MM.1S (cell line): ENCODE data around the gene WAS.

Source experiments
- DNase-seq: peaks from one replicate; pipeline ENCODE4 v3.0.0-alpha.2; 2015
- H2AFZ ChIP-seq: fragments of 300-600 bp; sonication (generic); 2 replicates; pipeline ENCODE4 v1.6.0; 2016; ENCODE audit warnings: antibody characterized with exemption, low read length
- H3F3A ChIP-seq: fragments of 300-600 bp; sonication (generic); 2 replicates; pipeline ENCODE4 v1.6.1; 2016; ENCODE audit warnings: mild to moderate bottlenecking, antibody characterized with exemption, low read length, moderate library complexity, mixed read lengths; ENCODE audit not compliant: insufficient read depth
- H3K27ac ChIP-seq: fragments of 300-600 bp; sonication (generic); 2 replicates; pipeline ENCODE4 v1.5.1; 2016; ENCODE audit warnings: mild to moderate bottlenecking, low read length
- H3K27me3 ChIP-seq: fragments of 300-600 bp; sonication (generic); replicated peaks from 2 replicates; pipeline ENCODE4 v1.6.0; 2016; ENCODE audit warnings: low read length; ENCODE audit not compliant: insufficient read depth
- H3K36me3 ChIP-seq: fragments of 300-600 bp; sonication (generic); replicated peaks from 2 replicates; pipeline ENCODE4 v1.6.1; 2016; ENCODE audit warnings: mild to moderate bottlenecking, low read length, mixed read lengths; ENCODE audit not compliant: insufficient read depth
- H3K4me1 ChIP-seq: fragments of 300-600 bp; sonication (generic); 2 replicates; pipeline ENCODE4 v1.6.1; 2016; ENCODE audit warnings: low read length, mixed read lengths
- H3K4me2 ChIP-seq: fragments of 300-600 bp; sonication (generic); 2 replicates; pipeline ENCODE4 v1.6.0; 2016; ENCODE audit warnings: low read depth, low read length
- H3K4me3 ChIP-seq: fragments of 300-600 bp; sonication (generic); 2 replicates; pipeline ENCODE4 v1.5.1; 2016; ENCODE audit warnings: low read length, mixed read lengths
- H3K79me2 ChIP-seq: fragments of 300-600 bp; sonication (generic); 2 replicates; pipeline ENCODE4 v1.6.1; 2016; ENCODE audit warnings: mixed run types, low read length, mixed read lengths
- H3K9ac ChIP-seq: fragments of 300-600 bp; sonication (generic); 2 replicates; pipeline ENCODE4 v1.6.1; 2016; ENCODE audit warnings: low read length, mixed read lengths
- H3K9me2 ChIP-seq: fragments of 300-600 bp; sonication (generic); replicated peaks from 2 replicates; pipeline ENCODE4 v1.6.1; 2016; ENCODE audit warnings: mild to moderate bottlenecking, low read length, mixed read lengths; ENCODE audit not compliant: insufficient read depth
- H3K9me3 ChIP-seq: fragments of 300-600 bp; sonication (generic); replicated peaks from 2 replicates; pipeline ENCODE4 v1.6.1; 2016; ENCODE audit warnings: mild to moderate bottlenecking, low read length, mixed read lengths; ENCODE audit not compliant: insufficient read depth
- H4K20me1 ChIP-seq: fragments of 300-600 bp; sonication (generic); 2 replicates; pipeline ENCODE4 v1.6.1; 2016; ENCODE audit warnings: mild to moderate bottlenecking, low read length, moderate library complexity, mixed read lengths; ENCODE audit not compliant: insufficient read depth
- CTCF ChIP-seq: fragments of 300-600 bp; sonication (generic); IDR thresholded peaks from 2 replicates; pipeline ENCODE4 v1.5.1; 2016; ENCODE audit warnings: antibody characterized with exemption, low read length, mixed read lengths
- EZH2 ChIP-seq: fragments of 300-600 bp; sonication (generic); optimal IDR thresholded peaks from 2 replicates; pipeline ENCODE3; 2017; ENCODE audit warnings: low read depth, mild to moderate bottlenecking, antibody characterized with exemption, low read length, mixed read lengths
- EZH2phosphoT487 ChIP-seq: fragments of 300-600 bp; sonication (generic); IDR thresholded peaks from 2 replicates; pipeline ENCODE4 v1.6.1; 2018; ENCODE audit warnings: antibody characterized with exemption, low read length

The WAS gene

DNA sequence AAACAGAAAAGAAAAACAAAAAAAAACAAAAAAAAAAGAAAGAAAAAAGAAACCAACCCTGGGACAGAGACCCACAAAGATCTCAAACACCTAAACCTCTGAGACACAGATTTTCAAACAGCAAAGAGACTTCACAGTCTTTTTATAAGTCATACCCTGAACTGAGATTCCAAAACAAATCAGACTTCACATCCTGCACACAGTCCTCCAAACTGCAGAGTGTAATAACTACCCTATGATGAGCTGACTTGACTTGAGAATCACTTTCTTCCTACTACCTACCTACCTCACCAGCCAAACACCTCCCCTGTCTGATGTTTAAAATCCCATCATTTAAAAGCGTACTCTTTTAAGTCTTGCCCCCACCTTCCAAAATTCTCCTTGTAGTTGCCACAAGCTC, 52.7 kb downstream of the WAS start:
- Histone ChIP-seq H3K27ac (no peak overlapping the region), H3K9me3 (no peaks in the 10 kb centered on the region), H2AFZ (peak overlapping the region; percentile 89), H3K9me2 (no peaks in the 10 kb centered on the region), H3K4me3 (peak overlapping the region; percentile 57; the same call in 1 of the 2 replicates), H3K27me3 (no peaks in the 10 kb centered on the region), H3F3A (no peaks in the 10 kb centered on the region), H3K9ac (peak overlapping the region; percentile 45; the same call in 1 of the 2 replicates), H3K36me3 (no peaks in the 10 kb centered on the region), H3K79me2 (no peaks in the 10 kb centered on the region), H3K4me2 (peak overlapping the region; percentile 72; the same call in 1 of the 2 replicates), H4K20me1 (no peaks in the 10 kb centered on the region), H3K4me1 (peaks cover 5% of the 10 kb centered on the region)
- DNase-seq: no peak
- TF ChIP-seq EZH2 (no peak), CTCF (no peak), EZH2phosphoT487 (no peak)

DNA sequence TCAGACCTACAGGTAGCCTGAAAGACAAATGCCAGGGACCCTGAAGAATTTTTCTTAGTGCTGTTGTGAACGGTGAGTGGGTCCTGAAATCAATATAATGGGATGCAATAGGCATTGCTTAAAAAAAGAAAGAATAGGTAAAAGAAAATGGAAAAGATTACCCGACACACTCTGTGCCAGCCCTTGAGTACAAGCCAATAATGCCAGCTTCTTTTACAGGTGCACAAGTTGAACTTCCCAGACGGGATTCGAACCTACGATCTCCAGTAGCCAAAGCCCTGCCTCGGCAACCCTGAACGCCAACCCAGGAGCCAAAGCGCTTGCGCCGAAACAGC, 53.2 kb downstream of the WAS start:
- H3K27me3 ChIP-seq: no peaks in the 10 kb centered on the region
- H3K27ac ChIP-seq: no peak overlapping the region
- H3K4me2 ChIP-seq: peak overlapping the region; percentile 72
- H3K9me2 ChIP-seq: no peaks in the 10 kb centered on the region
- H3K79me2 ChIP-seq: no peaks in the 10 kb centered on the region
- no peak for DNase-seq
- peaks cover 5% of the 10 kb centered on the region for H3K4me1 ChIP-seq
- H4K20me1 ChIP-seq: no peaks in the 10 kb centered on the region
- H3K36me3 ChIP-seq: no peaks in the 10 kb centered on the region
- H3F3A ChIP-seq: no peaks in the 10 kb centered on the region
- H3K4me3 ChIP-seq: peak overlapping the region; percentile 57; the same call in 1 of the 2 replicates
- H3K9me3 ChIP-seq: no peaks in the 10 kb centered on the region
- peak overlapping the region; percentile 45; the same call in 1 of the 2 replicates for H3K9ac ChIP-seq
- peak overlapping the region; percentile 89 for H2AFZ ChIP-seq
- TF ChIP-seq EZH2phosphoT487 (no peak), CTCF (no peak), EZH2 (no peak)

DNA sequence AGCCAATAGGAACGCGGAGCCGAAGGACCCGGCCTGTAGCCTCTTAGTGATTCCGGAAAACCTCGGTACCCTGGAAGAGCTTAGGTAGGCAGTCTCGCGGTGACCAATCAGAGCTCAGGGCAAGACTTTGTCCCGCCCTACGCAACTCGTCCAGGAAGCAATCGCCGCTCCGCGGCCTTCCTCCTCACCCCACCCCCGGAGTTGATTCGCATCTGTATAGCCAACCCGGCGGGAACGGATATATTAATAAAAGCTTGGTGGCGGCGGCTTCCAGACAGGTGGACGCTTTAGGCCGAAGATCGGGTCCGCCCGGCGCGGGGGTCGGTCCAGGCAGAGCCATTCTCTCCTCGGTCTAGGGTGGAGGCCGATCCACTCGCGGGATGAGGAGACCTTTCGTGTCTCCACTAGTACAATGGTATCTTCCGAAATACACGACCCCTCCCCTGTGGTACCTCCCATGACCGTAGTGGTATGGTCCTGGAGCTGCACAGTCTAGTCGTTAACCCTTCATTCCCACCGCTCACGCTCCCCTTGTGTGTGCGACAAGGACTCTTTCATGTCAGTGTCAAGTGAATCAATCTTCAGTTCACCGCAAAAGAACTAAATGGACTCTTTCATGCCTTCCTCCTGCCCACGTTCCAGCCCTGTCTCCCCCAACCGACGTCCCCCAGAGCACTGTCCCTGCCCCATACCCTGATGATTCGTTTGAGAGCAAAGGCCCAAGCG, 53.8 kb downstream of the WAS start:
- Histone ChIP-seq H3F3A (no peaks in the 10 kb centered on the region), H3K4me2 (peak overlapping the region; percentile 60), H2AFZ (peak overlapping the region; percentile 58), H3K79me2 (no peaks in the 10 kb centered on the region), H3K27ac (peak overlapping the region; percentile 77), H3K9me3 (no peaks in the 10 kb centered on the region), H3K27me3 (no peaks in the 10 kb centered on the region), H3K36me3 (no peaks in the 10 kb centered on the region), H3K4me3 (peak overlapping the region; percentile 63), H3K9me2 (no peaks in the 10 kb centered on the region), H3K9ac (peak overlapping the region; percentile 78), H4K20me1 (no peaks in the 10 kb centered on the region), H3K4me1 (peaks cover 5% of the 10 kb centered on the region)
- DNase-seq: peak; percentile 96
- TF ChIP-seq CTCF: no peak
- TF ChIP-seq EZH2phosphoT487: no peak
- TF ChIP-seq EZH2: no peak
